ENCODE measurements around the gene ZNF609.

Gene ZNF609

DNA sequence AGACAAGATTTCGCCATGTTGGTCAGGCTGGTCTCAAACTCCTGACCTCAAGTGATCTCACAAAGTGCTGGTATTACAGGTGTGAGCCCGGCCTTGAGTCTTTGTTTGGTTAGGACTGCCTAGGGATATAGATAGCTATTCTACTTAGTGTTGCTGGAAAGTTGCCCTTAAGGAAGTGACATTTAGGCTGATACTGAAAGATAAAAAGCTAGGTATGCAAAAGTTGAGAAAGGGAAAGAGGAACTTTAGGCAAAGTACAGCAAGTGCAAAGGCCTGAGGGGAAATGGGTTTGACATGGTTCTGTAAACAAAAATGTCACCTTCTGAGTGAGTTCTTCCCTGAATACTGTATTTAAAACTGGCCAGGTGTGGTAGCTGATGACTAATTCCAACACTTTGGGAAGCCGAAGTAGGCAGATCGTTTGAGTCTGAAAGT lies 111.5 kb downstream of the ZNF609 start:
- Histone ChIP-seq H3K27me3 (ENCODE audit: control insufficient read depth in 5 of 5, insufficient read depth in 4 of 5, low read length in 5 of 5) (no peaks in the 10 kb centered on the region), H3K4me3 (ENCODE audit: low read depth in 1 of 5, low read length in 5 of 5) (no peak overlapping the region), H3K9me3 (ENCODE audit: control insufficient read depth in 5 of 5, low read length in 5 of 5) (no peaks in the 10 kb centered on the region), H3K4me1 (ENCODE audit: control insufficient read depth in 5 of 5, insufficient read depth in 5 of 5, low read length in 5 of 5) (peaks cover 3 to 14% (median 13%) of the 10 kb centered on the region in 5 donors), H3K36me3 (ENCODE audit: control insufficient read depth in 5 of 5, insufficient read depth in 5 of 5, low read length in 5 of 5) (peaks cover 0 to 3% (median 0%) of the 10 kb centered on the region in 5 donors), H3K27ac (ENCODE audit: low read depth, low read length) (no peak overlapping the region), H3K9ac (ENCODE audit: low read length in 5 of 5) (no peak overlapping the region)

GRCh38 chr15:64572856-64573255 lies 112.5 kb downstream of the ZNF609 start:
- no peak overlapping the region for H3K9ac ChIP-seq (ENCODE audit: low read length in 5 of 5)
- no peaks in the 10 kb centered on the region for H3K27me3 ChIP-seq (ENCODE audit: control insufficient read depth in 5 of 5, insufficient read depth in 4 of 5, low read length in 5 of 5)
- no peaks in the 10 kb centered on the region for H3K9me3 ChIP-seq (ENCODE audit: control insufficient read depth in 5 of 5, low read length in 5 of 5)
- H3K4me1 ChIP-seq (ENCODE audit: control insufficient read depth in 5 of 5, insufficient read depth in 5 of 5, low read length in 5 of 5): peaks cover 3 to 13% (median 12%) of the 10 kb centered on the region in 5 donors
- H3K36me3 ChIP-seq (ENCODE audit: control insufficient read depth in 5 of 5, insufficient read depth in 5 of 5, low read length in 5 of 5): peaks cover 0 to 3% (median 0%) of the 10 kb centered on the region in 5 donors
- H3K27ac ChIP-seq (ENCODE audit: low read depth, low read length): no peak overlapping the region
- no peak overlapping the region for H3K4me3 ChIP-seq (ENCODE audit: low read depth in 1 of 5, low read length in 5 of 5)

GRCh38 chr15:64574301-64575017 lies 114.1 kb downstream of the ZNF609 start:
- Histone ChIP-seq H3K36me3 (ENCODE audit: control insufficient read depth in 5 of 5, insufficient read depth in 5 of 5, low read length in 5 of 5) (no peaks in the 10 kb centered on the region), H3K4me1 (ENCODE audit: control insufficient read depth in 5 of 5, insufficient read depth in 5 of 5, low read length in 5 of 5) (peaks cover 3 to 13% (median 12%) of the 10 kb centered on the region in 5 donors), H3K9me3 (ENCODE audit: control insufficient read depth in 5 of 5, low read length in 5 of 5) (no peaks in the 10 kb centered on the region), H3K27me3 (ENCODE audit: control insufficient read depth in 5 of 5, insufficient read depth in 4 of 5, low read length in 5 of 5) (no peaks in the 10 kb centered on the region), H3K9ac (ENCODE audit: low read length in 5 of 5) (peak overlapping the region in 1 of 5 donors; percentile 2), H3K27ac (ENCODE audit: low read depth, low read length) (peak overlapping the region; percentile 8), H3K4me3 (ENCODE audit: low read depth in 1 of 5, low read length in 5 of 5) (no peak overlapping the region)

GRCh38 chr15:64580696-64581407 lies 120.5 kb downstream of the ZNF609 start:
- H3K9me3 ChIP-seq (ENCODE audit: control insufficient read depth in 5 of 5, low read length in 5 of 5): peaks cover 0 to 12% (median 3%) of the 10 kb centered on the region in 5 donors
- no peaks in the 10 kb centered on the region for H3K36me3 ChIP-seq (ENCODE audit: control insufficient read depth in 5 of 5, insufficient read depth in 5 of 5, low read length in 5 of 5)
- H3K4me1 ChIP-seq (ENCODE audit: control insufficient read depth in 5 of 5, insufficient read depth in 5 of 5, low read length in 5 of 5): peaks cover 0 to 21% (median 13%) of the 10 kb centered on the region in 5 donors
- H3K27me3 ChIP-seq (ENCODE audit: control insufficient read depth in 5 of 5, insufficient read depth in 4 of 5, low read length in 5 of 5): no peaks in the 10 kb centered on the region
- no peak overlapping the region for H3K4me3 ChIP-seq (ENCODE audit: low read depth in 1 of 5, low read length in 5 of 5)
- no peak overlapping the region for H3K9ac ChIP-seq (ENCODE audit: low read length in 5 of 5)
- H3K27ac ChIP-seq (ENCODE audit: low read depth, low read length): peak overlapping the region; percentile 71

- H3K36me3 ChIP-seq (ENCODE audit: control insufficient read depth in 5 of 5, insufficient read depth in 5 of 5, low read length in 5 of 5): no peaks in the 10 kb centered on the region
- H3K9ac ChIP-seq (ENCODE audit: low read length in 5 of 5): no peak overlapping the region
- H3K4me3 ChIP-seq (ENCODE audit: low read depth in 1 of 5, low read length in 5 of 5): no peak overlapping the region
- peak overlapping the region; percentile 71 for H3K27ac ChIP-seq (ENCODE audit: low read depth, low read length)
- H3K9me3 ChIP-seq (ENCODE audit: control insufficient read depth in 5 of 5, low read length in 5 of 5): peaks cover 0 to 12% (median 3%) of the 10 kb centered on the region in 5 donors
- no peaks in the 10 kb centered on the region for H3K27me3 ChIP-seq (ENCODE audit: control insufficient read depth in 5 of 5, insufficient read depth in 4 of 5, low read length in 5 of 5)
- peaks cover 0 to 21% (median 14%) of the 10 kb centered on the region in 5 donors for H3K4me1 ChIP-seq (ENCODE audit: control insufficient read depth in 5 of 5, insufficient read depth in 5 of 5, low read length in 5 of 5)
Observed at GRCh38 chr15:64581408-64581761, 121.0 kb downstream of the ZNF609 start.

GRCh38 chr15:64582202-64582601 lies 121.8 kb downstream of the ZNF609 start:
- Histone ChIP-seq H3K4me3 (ENCODE audit: low read depth in 1 of 5, low read length in 5 of 5) (no peak overlapping the region), H3K27me3 (ENCODE audit: control insufficient read depth in 5 of 5, insufficient read depth in 4 of 5, low read length in 5 of 5) (no peaks in the 10 kb centered on the region), H3K9ac (ENCODE audit: low read length in 5 of 5) (no peak overlapping the region), H3K36me3 (ENCODE audit: control insufficient read depth in 5 of 5, insufficient read depth in 5 of 5, low read length in 5 of 5) (no peaks in the 10 kb centered on the region), H3K27ac (ENCODE audit: low read depth, low read length) (peak overlapping the region; percentile 71), H3K9me3 (ENCODE audit: control insufficient read depth in 5 of 5, low read length in 5 of 5) (peaks cover 0 to 12% (median 3%) of the 10 kb centered on the region in 5 donors), H3K4me1 (ENCODE audit: control insufficient read depth in 5 of 5, insufficient read depth in 5 of 5, low read length in 5 of 5) (peaks cover 0 to 24% (median 14%) of the 10 kb centered on the region in 5 donors)

- Histone ChIP-seq H3K4me1 (ENCODE audit: control insufficient read depth in 5 of 5, insufficient read depth in 5 of 5, low read length in 5 of 5) (peaks cover 0 to 24% (median 14%) of the 10 kb centered on the region in 5 donors), H3K27me3 (ENCODE audit: control insufficient read depth in 5 of 5, insufficient read depth in 4 of 5, low read length in 5 of 5) (no peaks in the 10 kb centered on the region), H3K4me3 (ENCODE audit: low read depth in 1 of 5, low read length in 5 of 5) (no peak overlapping the region), H3K9me3 (ENCODE audit: control insufficient read depth in 5 of 5, low read length in 5 of 5) (peaks cover 0 to 12% (median 3%) of the 10 kb centered on the region in 5 donors), H3K9ac (ENCODE audit: low read length in 5 of 5) (no peak overlapping the region), H3K27ac (ENCODE audit: low read depth, low read length) (no peak overlapping the region), H3K36me3 (ENCODE audit: control insufficient read depth in 5 of 5, insufficient read depth in 5 of 5, low read length in 5 of 5) (no peaks in the 10 kb centered on the region)
Observed at GRCh38 chr15:64583519-64583918, 123.1 kb downstream of the ZNF609 start.

DNA sequence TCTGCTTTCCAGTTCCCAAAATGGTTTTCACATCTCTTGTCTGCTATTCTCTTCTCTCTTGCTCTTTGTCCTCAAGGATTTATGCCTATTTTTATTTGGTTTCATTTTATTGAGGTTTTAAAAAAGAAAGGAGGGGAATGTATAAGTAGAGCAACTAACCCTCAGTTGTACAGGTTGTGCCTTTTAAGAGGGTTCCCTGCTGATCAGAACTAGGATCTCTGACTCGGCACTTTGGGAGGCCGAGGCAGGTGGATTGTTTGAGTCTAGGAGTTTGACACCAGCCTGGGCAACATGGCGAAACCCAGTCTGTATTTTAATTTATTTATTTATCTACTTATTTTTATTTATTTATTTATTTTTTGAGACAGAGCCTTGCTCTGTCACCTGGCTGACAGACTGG lies 123.6 kb downstream of the ZNF609 start:
- H3K9ac ChIP-seq (ENCODE audit: low read length in 5 of 5): no peak overlapping the region
- H3K36me3 ChIP-seq (ENCODE audit: control insufficient read depth in 5 of 5, insufficient read depth in 5 of 5, low read length in 5 of 5): no peaks in the 10 kb centered on the region
- no peak overlapping the region for H3K4me3 ChIP-seq (ENCODE audit: low read depth in 1 of 5, low read length in 5 of 5)
- H3K4me1 ChIP-seq (ENCODE audit: control insufficient read depth in 5 of 5, insufficient read depth in 5 of 5, low read length in 5 of 5): peaks cover 0 to 24% (median 14%) of the 10 kb centered on the region in 5 donors
- peaks cover 0 to 12% (median 3%) of the 10 kb centered on the region in 5 donors for H3K9me3 ChIP-seq (ENCODE audit: control insufficient read depth in 5 of 5, low read length in 5 of 5)
- no peaks in the 10 kb centered on the region for H3K27me3 ChIP-seq (ENCODE audit: control insufficient read depth in 5 of 5, insufficient read depth in 4 of 5, low read length in 5 of 5)
- no peak overlapping the region for H3K27ac ChIP-seq (ENCODE audit: low read depth, low read length)

- Histone ChIP-seq H3K27me3 (ENCODE audit: control insufficient read depth in 5 of 5, insufficient read depth in 4 of 5, low read length in 5 of 5) (no peaks in the 10 kb centered on the region), H3K27ac (ENCODE audit: low read depth, low read length) (no peak overlapping the region), H3K36me3 (ENCODE audit: control insufficient read depth in 5 of 5, insufficient read depth in 5 of 5, low read length in 5 of 5) (no peaks in the 10 kb centered on the region), H3K4me1 (ENCODE audit: control insufficient read depth in 5 of 5, insufficient read depth in 5 of 5, low read length in 5 of 5) (peaks cover 0 to 30% (median 14%) of the 10 kb centered on the region in 5 donors), H3K4me3 (ENCODE audit: low read depth in 1 of 5, low read length in 5 of 5) (no peak overlapping the region), H3K9me3 (ENCODE audit: control insufficient read depth in 5 of 5, low read length in 5 of 5) (peaks cover 0 to 3% (median 0%) of the 10 kb centered on the region in 5 donors), H3K9ac (ENCODE audit: low read length in 5 of 5) (no peak overlapping the region)
Observed at GRCh38 chr15:64586259-64586870, 126.0 kb downstream of the ZNF609 start.

- no peaks in the 10 kb centered on the region for H3K27me3 ChIP-seq (ENCODE audit: control insufficient read depth in 5 of 5, insufficient read depth in 4 of 5, low read length in 5 of 5)
- no peaks in the 10 kb centered on the region for H3K9me3 ChIP-seq (ENCODE audit: control insufficient read depth in 5 of 5, low read length in 5 of 5)
- peaks cover 0 to 26% (median 14%) of the 10 kb centered on the region in 5 donors for H3K4me1 ChIP-seq (ENCODE audit: control insufficient read depth in 5 of 5, insufficient read depth in 5 of 5, low read length in 5 of 5)
- no peak overlapping the region for H3K27ac ChIP-seq (ENCODE audit: low read depth, low read length)
- H3K4me3 ChIP-seq (ENCODE audit: low read depth in 1 of 5, low read length in 5 of 5): no peak overlapping the region
- no peaks in the 10 kb centered on the region for H3K36me3 ChIP-seq (ENCODE audit: control insufficient read depth in 5 of 5, insufficient read depth in 5 of 5, low read length in 5 of 5)
- no peak overlapping the region for H3K9ac ChIP-seq (ENCODE audit: low read length in 5 of 5)
Observed at GRCh38 chr15:64586984-64587383, 126.6 kb downstream of the ZNF609 start.
